ENCODE results near the gene PIK3C2B. TPM values are rescaled to one million over a fixed set of nuclear protein-coding genes. Genes with fewer than 3 reads are reported as not detected.

Gene PIK3C2B
- total and polyA plus RNA-seq, 2 of the 8 experiments (the other 6 are each of a cell fraction or from before 2014, with no cell fraction given): 20.4 to 36.7 TPM

DNA sequence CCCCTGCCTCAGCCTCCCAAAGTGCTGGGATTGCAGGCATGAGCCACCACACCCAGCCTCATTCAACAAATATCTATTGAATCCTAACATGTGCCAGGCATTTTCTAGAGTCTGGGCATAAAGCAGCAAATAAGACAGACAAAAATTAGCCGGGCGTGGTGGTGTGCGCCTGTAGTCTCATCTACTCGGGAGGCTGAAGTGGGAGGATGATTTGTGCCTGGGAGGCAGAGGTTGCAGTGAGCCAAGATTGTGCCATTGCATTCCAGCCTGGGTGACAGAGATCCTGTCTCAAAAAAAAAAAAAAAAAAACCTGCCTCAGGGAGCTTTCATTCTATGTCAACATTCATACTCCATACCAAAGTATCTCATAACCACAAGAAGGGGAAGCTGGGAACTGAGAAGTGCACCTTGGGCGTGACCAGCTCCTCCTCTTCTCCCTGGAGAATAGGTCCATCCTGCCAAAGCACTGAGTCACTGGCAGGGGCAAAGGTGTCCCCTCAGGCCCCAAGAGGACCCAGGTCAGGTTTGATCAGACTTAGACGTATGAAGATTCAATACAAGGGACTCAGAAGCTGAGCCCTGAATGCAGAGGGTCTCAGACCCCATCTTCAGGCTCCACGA, 46.2 kb downstream of the PIK3C2B start (continued):
- no peak for TF ChIP-seq RBBP5 (IDR thresholded peaks at IDR 0.05; ENCODE audit: borderline replicate concordance, low read depth, low read length)
- TF ChIP-seq POLR2AphosphoS5 (IDR thresholded peaks at IDR 0.05; ENCODE audit: low read depth, low read length): no peak
- no peak for TF ChIP-seq CREB1 (IDR thresholded peaks at IDR 0.05)
